Measurements from ENCODE around the gene KDM4C.

Gene KDM4C

DNA sequence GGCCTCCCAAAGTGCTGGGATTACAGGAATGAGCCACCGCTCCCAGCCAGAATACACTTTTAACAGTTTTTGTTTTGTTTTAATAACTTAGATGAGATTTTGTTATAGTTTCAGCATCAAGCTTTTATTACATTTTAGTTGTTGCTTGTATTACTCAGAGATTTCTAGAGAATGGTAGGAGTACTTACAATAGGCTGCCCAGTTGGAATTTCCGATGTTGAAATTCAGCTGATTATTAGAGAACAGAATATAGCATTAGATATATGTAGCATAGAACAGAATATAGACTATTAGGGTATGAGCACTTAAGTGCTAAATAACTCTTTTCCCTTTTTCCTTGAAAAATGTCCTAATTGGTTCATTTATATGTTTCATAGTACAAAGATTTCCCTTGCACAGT, 6.2 kb downstream of the KDM4C start:
- Histone ChIP-seq H3K4me1 (ENCODE audit: low read depth, poor library complexity, severe bottlenecking) (peaks cover 5% of the 10 kb centered on the region), H3K9ac (no peak overlapping the region), H3K79me2 (ENCODE audit: insufficient read depth, low read depth) (peaks cover 65% of the 10 kb centered on the region), H2AFZ (ENCODE audit: low read depth) (no peak overlapping the region), H3K4me3 (IDR thresholded peaks at IDR 0.05; ENCODE audit: insufficient read depth, low read depth, low read length) (no peak overlapping the region), H3K36me3 (ENCODE audit: insufficient read depth) (no peaks in the 10 kb centered on the region), H3K27ac (no peak overlapping the region), H3K4me2 (no peak overlapping the region), H4K20me1 (ENCODE audit: insufficient read depth) (no peaks in the 10 kb centered on the region; the same call in 1 of the 2 replicates), H3K27me3 (ENCODE audit: insufficient read depth, low read depth) (no peaks in the 10 kb centered on the region)
- TF ChIP-seq, protein P1, sequence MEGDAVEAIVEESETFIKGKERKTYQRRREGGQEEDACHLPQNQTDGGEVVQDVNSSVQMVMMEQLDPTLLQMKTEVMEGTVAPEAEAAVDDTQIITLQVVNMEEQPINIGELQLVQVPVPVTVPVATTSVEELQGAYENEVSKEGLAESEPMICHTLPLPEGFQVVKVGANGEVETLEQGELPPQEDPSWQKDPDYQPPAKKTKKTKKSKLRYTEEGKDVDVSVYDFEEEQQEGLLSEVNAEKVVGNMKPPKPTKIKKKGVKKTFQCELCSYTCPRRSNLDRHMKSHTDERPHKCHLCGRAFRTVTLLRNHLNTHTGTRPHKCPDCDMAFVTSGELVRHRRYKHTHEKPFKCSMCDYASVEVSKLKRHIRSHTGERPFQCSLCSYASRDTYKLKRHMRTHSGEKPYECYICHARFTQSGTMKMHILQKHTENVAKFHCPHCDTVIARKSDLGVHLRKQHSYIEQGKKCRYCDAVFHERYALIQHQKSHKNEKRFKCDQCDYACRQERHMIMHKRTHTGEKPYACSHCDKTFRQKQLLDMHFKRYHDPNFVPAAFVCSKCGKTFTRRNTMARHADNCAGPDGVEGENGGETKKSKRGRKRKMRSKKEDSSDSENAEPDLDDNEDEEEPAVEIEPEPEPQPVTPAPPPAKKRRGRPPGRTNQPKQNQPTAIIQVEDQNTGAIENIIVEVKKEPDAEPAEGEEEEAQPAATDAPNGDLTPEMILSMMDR (conservative IDR thresholded peaks at IDR 0.05; ENCODE audit: low read depth, low read length), result no peak

DNA sequence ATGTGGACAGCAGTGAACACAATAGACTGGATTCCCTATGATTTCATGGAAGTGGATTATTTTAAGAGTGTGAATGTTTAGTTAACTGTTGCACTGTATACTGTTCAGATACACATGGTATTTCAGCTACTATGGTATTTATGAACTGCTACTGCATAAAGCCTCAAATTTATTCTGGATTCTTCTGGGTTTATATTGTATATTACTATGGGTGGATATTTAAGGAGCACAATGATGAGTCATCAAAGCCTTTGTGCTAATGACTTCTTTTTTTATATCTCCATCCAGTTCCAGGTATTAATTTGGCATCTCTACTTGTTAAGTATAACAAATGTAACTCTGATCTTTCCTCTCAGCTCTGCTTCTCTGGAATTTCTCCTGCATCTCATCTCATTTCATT, 6.8 kb downstream of the KDM4C start:
- Histone ChIP-seq H3K4me1 (ENCODE audit: low read depth, poor library complexity, severe bottlenecking) (peaks cover 5% of the 10 kb centered on the region), H3K27me3 (ENCODE audit: insufficient read depth, low read depth) (no peaks in the 10 kb centered on the region), H3K36me3 (ENCODE audit: insufficient read depth) (no peaks in the 10 kb centered on the region), H3K9ac (no peak overlapping the region), H3K27ac (no peak overlapping the region), H3K4me2 (no peak overlapping the region), H2AFZ (ENCODE audit: low read depth) (no peak overlapping the region), H3K79me2 (ENCODE audit: insufficient read depth, low read depth) (peaks cover 70% of the 10 kb centered on the region), H3K4me3 (IDR thresholded peaks at IDR 0.05; ENCODE audit: insufficient read depth, low read depth, low read length) (no peak overlapping the region), H4K20me1 (ENCODE audit: insufficient read depth) (no peaks in the 10 kb centered on the region; the same call in 1 of the 2 replicates)
- TF ChIP-seq, protein P1 (conservative IDR thresholded peaks at IDR 0.05; ENCODE audit: low read depth, low read length), result no peak

DNA sequence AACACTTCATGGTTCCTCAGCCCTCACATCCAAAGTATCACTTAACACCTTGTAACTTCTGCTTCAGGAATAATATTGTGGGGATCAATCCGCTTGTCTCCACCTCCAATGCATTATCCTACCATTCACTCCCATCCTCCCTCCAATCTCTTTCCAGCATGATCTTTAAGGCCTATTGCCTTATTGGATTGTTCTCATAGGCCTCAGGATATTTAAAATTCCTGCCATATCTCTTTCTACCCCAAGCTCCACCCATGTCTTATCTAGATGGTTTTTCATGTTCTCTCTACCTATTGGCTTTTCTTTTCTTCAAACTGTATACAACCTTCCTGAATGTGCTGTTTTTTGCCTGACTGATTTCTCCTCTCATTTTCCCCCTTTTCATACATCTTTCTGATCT, 7.2 kb downstream of the KDM4C start:
- H4K20me1 ChIP-seq (ENCODE audit: insufficient read depth), result no peaks in the 10 kb centered on the region; the same call in 1 of the 2 replicates
- no peak overlapping the region for H3K27ac ChIP-seq
- H3K4me2 ChIP-seq, result no peak overlapping the region
- H3K4me3 ChIP-seq (IDR thresholded peaks at IDR 0.05; ENCODE audit: insufficient read depth, low read depth, low read length), result no peak overlapping the region
- H3K4me1 ChIP-seq (ENCODE audit: low read depth, poor library complexity, severe bottlenecking), result peaks cover 3% of the 10 kb centered on the region
- TF ChIP-seq, protein P1 (conservative IDR thresholded peaks at IDR 0.05; ENCODE audit: low read depth, low read length), result no peak
- H3K36me3 ChIP-seq (ENCODE audit: insufficient read depth), result no peaks in the 10 kb centered on the region
- no peak overlapping the region for H3K9ac ChIP-seq
- peaks cover 73% of the 10 kb centered on the region for H3K79me2 ChIP-seq (ENCODE audit: insufficient read depth, low read depth)
- no peak overlapping the region for H2AFZ ChIP-seq (ENCODE audit: low read depth)
- no peaks in the 10 kb centered on the region for H3K27me3 ChIP-seq (ENCODE audit: insufficient read depth, low read depth)

DNA sequence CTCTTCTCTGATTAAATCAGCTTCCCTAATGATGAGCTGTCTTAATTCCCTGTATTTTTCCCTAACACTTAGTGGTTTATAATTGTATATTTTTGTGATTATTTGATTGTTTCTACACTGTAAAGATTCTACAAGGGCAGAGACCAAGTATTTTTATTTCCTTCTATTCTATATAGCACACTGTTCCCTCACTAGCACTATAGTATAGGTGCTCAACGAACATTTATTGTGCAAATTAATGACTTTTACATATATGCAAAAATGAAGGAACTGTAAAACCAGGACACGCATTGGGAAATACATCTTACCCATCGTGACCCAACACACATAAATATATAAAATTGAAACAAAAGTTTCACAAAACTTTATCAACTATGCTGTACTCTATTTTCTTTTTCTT, 7.6 kb downstream of the KDM4C start:
- Histone ChIP-seq H3K9ac (no peak overlapping the region), H3K4me2 (no peak overlapping the region), H3K4me1 (ENCODE audit: low read depth, poor library complexity, severe bottlenecking) (no peaks in the 10 kb centered on the region), H3K27me3 (ENCODE audit: insufficient read depth, low read depth) (no peaks in the 10 kb centered on the region), H3K4me3 (IDR thresholded peaks at IDR 0.05; ENCODE audit: insufficient read depth, low read depth, low read length) (no peak overlapping the region), H4K20me1 (ENCODE audit: insufficient read depth) (no peaks in the 10 kb centered on the region), H3K79me2 (ENCODE audit: insufficient read depth, low read depth) (peaks cover 71% of the 10 kb centered on the region), H2AFZ (ENCODE audit: low read depth) (no peak overlapping the region), H3K27ac (no peak overlapping the region), H3K36me3 (ENCODE audit: insufficient read depth) (no peaks in the 10 kb centered on the region)
- TF ChIP-seq, protein P1 (conservative IDR thresholded peaks at IDR 0.05; ENCODE audit: low read depth, low read length), result no peak

Data from KMS-11 (cell line).